GM18519 (cell line): ENCODE results near the gene PRDM12.

Source experiments
- ATAC-seq: cut with Tn5 transposase; IDR thresholded peaks from one replicate; pipeline ENCODE4 v1.9.1; 2021; ENCODE audit warnings: mild to moderate bottlenecking, moderate library complexity; ENCODE audit not compliant: unreplicated experiment, low FRiP score

The PRDM12 gene

DNA sequence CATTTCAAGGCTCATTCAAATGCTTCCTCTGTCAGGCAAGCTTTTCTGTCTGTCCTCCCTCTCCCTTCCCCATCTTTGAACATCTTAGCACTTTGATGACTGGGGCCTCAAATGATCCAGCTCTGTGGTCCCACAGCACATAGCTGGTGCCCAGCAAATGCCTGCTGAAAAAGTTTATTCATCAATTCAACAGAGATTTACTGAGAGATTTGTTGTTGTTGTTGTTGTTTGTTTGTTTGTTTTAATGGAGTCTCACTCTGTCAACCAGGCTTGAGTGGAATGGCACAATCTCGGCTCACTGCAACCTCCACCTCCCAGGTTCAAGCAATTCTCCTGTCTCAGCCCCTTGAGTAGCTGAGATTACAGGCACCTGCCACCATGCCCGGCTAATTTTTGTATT lies 23.2 kb downstream of the PRDM12 start:
- ATAC-seq: no peak

DNA sequence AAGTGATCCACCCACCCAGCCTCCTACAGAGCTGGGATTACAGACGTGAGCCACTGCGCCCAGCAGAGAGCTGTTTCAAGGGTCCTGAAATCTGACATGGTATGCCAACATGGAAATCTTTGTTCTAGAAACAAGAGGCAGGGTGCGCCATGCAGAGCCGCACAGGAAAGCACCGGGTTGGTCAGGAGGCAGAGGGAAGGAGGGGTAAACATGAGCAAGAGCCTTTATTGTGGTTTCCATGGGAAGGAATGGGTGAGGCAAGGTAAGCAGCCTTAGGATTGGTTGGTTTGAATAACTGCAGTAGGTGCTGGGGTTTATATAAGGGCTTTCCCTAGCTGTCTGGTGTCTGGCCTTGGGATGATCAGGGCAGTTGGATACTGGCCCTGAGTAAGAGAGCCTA lies 23.7 kb downstream of the PRDM12 start:
- no peak for ATAC-seq

DNA sequence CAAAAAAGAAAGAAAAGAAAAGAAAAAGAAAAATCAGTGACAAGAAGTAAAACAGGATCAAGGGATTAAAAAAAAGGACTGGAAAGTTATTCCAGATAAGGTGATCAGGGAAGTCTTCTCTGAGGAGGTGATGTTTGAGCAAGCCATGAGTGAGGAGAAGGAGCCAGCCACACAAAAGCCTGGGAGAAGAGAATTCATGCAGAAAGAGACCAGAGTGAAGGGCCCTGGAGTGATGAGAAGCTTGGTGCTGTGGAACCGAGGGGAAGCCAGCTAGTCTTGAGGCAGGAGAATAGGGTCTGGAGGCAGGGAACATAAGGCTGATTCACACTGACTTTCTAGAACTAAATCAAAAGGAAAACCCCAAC lies 25.2 kb downstream of the PRDM12 start:
- ATAC-seq: no peak

DNA sequence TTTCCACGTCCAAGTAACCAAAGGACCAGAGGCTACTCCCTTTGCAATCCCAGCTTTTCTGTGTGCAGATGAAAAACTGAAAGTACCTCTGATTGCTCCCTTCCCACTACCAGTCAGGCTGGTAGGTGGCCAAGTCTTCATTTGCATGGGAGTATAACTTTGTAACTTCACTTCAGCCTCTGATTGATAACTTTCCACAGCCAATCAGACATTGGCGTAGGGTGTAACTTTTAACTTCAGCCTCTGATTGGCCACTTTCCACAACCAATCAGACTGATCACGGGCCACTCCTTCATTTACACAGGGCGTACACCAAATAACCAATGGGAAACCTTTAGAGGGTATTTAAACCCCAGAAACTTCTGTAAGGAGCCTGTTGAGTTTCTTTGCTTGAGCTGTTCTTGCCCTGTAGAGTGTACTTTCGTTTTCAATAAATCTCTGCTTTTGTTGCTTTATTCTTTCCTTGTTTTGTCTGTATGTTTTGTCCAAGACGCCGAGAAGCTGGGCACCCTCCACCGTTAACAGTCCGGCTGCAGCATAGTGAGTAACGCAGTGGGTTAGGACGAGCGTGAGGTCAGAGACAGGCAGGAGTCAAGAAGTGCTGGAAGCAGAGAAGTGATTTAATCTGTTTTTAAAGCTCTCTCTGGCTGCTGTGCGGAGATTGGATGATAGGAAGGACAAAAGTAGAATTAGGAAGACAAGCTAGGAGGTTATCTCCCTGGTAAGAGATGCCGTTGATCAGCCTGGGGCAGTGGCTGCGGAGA lies 25.7 kb downstream of the PRDM12 start:
- ATAC-seq: no peak

DNA sequence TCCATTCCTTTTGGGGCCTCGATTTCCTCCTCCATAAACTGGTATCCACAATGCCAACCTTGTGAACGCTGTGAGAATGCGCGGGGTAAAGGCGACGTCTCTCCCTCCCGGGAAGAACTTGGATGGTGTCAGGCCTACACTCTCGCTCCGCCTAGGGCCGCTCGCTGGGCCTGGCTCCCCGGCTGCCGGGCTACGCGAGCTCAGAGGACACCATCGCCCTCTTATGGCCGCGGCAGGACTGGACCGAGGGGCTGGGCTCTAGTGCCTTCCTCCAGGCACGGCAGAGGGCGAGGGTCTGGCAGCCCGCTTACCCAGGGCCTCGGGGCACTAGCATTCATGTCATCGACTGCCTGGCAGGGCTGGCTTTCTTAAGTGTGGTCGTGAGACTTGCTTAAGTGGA lies 27.9 kb downstream of the PRDM12 start:
- ATAC-seq: no peak

DNA sequence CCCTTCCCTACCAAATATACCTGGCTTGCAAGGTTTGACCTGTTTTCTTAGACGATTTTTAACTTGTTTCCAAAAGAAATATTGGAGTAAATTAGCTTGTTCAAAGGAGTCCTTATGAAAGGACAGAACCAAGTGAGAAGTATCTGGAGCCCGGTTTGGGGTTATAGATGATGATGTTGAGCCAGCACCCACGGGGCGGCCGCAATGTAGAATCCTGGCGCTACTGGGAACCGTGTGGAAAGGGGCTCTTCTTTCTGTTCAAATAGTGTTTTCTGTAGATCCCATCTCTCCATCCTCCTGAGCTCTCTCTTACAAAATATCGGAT lies 28.7 kb downstream of the PRDM12 start:
- ATAC-seq: no peak

DNA sequence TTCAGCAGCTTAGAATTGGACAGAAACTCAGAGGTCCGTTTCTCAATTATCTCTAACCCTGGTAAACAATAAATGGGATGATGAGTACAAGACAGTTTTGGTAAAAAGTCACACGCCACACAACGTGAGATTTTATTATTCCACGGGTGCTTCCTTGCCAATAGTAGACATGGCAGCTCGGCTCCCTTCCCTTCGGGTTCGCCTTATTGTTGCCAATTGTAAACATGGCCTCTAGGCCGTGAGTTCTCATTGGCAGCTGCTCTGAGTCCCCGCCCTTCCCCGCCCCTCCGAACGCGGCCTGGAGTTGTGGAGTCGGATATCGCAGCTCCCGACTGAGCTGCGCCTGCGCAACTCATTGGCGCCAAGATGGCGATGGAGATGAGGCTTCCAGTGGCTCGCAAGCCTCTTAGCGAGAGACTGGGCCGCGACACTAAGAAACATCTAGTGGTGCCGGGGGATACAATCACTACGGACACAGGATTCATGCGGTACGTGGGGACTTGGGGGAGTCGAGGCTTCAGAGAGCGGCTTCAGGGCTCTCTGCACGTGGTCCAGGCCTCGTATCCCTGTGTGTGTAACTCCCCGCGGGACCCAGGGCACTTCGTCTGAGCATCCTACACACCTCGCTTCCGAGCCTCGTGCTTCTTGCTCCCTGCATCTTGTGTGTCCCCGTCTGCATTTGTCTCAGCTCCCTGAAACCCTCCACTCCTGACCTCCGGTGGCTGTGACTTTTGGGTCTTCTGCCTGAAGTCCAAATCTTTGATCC lies 29.2 kb downstream of the PRDM12 start, which contains the start of gene EXOSC2:
Gene EXOSC2, plus strand, starts transcription at position 355 of the 766 bp plus-strand sequence. Its CDS starts 12 bp downstream, at position 367.
- ATAC-seq: peak; percentile 70

DNA sequence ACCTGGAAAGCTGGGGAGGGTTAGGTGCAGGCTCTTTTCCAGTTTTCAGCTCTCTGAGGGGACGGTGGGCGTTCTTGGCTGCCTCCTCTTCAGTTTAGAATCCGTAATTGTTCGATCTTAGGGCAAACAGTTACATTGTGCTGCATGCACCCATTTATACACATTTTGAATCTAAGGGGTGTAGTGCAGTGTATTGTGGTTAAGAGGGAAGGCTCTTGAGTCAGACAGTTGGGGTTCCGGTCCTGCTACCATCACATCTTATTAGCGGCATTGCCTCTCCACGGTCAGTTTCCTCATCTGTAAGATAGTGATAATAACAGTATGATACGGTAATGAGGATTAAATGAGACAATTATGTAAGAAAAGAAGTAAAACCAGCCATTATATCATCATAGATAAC lies 29.8 kb downstream of the PRDM12 start:
- ATAC-seq: no peak

DNA sequence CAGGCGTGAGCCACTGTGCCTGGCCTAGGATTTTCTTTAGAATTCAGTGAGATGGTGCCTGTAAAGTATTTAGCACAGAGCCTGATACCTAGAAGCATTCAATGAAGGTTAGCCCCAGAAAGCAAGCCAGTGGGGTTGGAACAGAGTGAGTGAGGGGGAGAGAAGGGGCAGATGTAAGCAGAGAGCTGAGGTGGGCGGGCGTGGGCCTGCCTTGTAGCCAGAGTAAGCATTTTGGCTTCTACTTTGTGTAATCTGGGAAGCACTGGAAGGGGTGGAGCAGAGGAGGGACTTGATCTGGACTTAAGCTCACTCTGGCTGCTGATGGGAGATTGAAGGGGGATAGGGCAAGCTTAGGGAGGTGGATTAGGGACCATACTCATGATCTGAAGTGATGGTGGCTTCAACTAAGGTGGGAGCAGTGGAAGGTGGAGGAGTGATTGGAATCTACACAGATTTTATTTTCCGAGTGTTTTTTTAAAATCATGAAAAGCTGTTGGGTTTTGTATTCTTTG lies 31.8 kb downstream of the PRDM12 start:
- no peak for ATAC-seq

DNA sequence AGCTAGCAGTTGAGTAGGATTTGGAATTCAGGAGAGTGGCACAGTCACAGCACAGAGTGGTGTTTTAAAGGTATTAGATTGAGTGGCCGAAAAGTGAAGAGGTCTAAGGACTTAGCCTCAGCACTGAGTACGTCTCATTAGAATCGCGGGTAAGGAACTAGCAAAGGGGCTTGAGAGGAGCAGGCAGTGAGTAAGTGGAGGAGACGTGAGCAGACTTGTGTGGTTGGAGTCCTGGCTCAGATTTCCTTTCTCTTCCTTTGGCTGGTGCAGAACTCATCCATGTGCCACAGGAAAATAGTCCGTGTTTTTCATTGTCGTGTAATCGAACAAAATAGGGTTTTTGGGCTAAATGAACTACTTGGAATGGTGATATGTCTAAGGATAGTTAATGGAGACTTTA lies 32.6 kb downstream of the PRDM12 start:
- no peak for ATAC-seq

DNA sequence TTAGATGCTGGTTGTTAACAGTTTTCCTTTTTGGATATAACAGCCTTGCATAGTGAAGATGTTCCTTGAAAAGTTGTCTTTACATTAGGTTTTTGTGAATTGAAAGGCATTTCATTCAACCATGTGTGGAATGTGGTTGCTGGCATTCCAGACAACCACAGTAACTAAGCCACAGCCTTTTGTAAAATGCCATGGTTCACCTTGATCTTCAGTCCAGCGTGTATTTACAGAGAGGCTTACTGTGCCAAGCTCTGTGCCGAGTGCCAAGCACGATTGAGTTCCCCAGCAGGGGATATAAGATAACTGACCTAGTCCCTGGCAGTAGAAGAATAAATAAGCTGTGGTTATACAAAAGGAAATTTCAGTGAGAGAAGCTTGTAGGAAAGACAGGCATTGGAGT lies 34.1 kb downstream of the PRDM12 start:
- no peak for ATAC-seq

DNA sequence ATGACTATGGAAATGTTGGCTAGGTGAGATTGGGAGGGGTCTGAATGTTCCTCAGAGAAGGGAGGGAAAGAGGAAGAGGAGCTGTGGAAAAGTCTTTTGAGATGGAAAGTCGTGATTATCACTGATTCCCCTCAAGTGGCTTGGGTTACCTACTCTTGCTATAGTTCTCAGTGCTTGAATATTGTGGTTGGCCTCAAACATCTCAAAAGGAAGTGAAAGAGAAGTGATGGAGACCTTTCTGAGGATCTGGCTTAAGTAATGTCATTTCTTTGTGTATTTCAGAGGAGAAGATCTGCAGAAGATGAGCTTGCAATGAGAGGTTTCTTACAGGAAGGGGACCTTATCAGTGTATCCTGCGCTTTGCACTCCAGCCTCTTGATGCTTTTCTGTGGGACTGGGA lies 34.7 kb downstream of the PRDM12 start:
- ATAC-seq: no peak

DNA sequence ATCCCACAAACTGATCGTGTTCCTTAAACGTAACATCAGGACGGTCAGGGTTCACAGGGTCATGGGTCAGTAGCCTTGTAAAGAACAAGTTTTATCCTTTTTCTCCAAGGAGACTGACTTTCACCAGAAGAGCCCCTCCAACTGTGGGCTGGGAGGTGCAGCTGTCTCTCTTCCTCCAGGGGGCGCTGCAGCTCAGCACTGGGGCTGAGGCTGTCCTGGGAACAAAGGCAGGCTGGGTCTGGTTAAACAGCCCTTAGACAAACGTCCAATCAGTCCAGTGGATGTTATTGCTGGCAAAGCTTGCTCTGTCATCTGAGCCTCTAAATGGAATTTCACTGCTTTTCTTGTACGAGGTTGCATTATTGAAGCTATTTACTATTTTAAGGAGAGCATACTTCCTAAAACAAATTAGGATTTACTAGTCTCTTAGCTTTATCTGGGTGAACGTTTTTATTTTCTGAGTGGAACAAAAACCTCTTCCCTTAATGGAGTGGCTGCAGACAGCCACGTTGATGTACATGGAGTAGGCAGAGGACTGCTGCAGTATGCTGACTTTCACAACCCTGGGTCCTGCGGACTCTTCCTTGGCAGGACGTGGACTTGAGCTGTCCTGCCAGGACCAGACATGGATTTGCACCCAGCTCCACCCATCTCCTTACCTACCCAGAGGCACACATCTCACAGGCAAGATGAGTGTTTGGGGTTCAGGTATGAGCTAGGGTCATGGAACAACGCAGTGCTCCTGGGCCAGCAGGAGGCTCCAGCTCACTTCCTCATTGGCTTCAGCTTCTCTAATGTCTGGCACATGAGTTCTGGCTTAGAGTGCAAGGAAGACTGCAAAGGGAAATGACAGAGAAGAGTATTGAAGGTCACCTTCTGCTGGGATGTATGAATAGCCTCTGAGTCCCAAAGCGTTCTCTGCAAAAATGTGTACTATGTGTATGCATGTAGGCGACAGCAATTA lies 36.9 kb downstream of the PRDM12 start:
- ATAC-seq: no peak

DNA sequence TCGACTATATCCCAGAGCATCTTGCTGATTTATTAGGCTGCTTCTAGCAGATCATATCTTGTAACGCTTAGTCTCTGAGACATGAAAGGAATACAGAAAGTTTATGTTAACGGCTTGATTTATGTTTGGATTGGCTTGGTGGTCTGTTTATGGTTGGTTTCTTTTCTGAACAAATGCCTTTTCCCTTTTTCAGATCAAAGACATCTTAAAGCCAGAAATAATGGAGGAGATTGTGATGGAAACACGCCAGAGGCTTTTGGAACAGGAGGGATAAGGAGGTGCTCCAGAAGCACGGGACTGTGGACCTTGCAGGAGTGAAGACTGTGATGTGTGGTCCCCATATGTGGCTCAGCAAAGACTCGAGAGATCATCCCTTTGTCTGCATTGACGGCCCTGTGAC lies 39.1 kb downstream of the PRDM12 start:
- no peak for ATAC-seq

DNA sequence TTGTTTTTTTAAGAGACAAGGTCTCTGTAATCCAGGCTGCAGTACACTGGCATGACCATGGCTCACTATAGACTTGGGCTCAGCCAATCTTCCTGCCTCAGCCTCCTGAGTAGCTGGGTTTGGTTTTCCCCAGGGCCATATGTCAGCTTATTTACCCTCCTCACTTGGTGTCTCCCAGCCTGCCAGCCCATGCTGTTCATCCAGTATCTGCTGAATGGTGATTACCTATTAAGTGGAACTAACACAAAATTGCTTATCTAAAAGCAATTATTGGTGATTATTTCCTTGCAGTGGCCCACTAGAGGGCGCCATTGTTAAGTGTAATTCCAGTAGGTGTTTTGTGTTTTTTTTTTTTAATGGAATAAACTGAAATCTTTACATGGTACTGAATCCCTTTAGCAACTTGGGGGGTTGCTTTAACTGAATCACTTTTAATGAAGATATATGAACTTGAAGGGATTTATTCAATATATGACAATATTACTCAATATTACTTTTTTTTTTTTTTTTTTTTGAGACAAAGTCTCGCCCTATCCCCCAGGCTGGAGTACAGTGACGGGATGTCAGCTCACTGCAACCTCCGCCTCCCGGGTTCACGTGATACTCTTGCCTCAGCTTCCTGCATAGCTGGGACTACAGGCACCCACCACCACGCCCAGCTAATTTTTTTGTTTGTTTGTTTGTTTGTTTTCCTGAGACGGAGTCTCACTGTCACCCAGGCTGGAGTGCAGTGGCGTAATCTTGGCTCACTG lies 43.0 kb downstream of the PRDM12 start:
- ATAC-seq: no peak

DNA sequence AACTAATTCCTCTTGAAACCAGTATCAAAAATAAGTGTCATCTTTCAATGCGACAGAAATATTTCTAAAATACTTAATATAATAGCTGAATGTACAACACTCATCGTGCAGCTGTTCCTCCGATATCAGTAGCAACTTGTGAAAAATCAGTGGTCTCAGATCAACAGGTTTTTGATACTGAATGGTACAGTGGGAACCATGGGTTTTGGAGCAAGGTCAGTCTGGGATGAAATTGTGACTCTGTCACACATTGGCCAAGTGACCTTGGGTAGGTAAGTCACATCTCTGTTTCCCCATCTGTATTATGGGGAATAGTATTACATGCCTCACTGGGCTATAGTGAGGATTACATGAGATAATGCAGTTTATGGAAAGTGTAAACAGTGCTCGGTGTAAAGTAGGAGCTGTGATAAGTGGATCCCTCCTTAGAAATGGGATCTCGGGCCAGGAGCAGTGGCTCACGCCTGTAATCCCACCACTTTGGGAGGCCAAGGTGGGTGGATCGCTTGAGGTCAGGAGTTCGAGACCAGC lies 46.5 kb downstream of the PRDM12 start:
- ATAC-seq: no peak

DNA sequence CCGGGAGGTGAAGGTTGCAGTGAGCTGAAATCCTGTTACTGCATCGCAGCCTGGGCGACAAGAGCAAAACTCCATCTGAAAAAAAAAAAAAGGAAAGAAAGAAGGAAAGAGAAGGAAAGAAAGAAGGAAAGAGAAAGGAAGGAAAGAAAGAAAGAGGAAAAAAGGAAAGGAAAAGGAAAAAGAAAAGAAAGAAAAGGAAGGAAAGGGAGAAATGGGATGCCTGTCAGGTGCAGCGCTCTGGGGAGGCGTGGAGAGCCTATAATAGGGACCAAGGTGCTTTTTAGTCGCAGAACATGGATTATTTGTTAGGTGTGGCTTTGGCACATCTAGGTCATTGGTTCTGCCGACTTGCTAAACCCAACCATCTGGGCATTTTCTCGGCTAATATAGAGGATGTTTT lies 47.1 kb downstream of the PRDM12 start:
- no peak for ATAC-seq

DNA sequence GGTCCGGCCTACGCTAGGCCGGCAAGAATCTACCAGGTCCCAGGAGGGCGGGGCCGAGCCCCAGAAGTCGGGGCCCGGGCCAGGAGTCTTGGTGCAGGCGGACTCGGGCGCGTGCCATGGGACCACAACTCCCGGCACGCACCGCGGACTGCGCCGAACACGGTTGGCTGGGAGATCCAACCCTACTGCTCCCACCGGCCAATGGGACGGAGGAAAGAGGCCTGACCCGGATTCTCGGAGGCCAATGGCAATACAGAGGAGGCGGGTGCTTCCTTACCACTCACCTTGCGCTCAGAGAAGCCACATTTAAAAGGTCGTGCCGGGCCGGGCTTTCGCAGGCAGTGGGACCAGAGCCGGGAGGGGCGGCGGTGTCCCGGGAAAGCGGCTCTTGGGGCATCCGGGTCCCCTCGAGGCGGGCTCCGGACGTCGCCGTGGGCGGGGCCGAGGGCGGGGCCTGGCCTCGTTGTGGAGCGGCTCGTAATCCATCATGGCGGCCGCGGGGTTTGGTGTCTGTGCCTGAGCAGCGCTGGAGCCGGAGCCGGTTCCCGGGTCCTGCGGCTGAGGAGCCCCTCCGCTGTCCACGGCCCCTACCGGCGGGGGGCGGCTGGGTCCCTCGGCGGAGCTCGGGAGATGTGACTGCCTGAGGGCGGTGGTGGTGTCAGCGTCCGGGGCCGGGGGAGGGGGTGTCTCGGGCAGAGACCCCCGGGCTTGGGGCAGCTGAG lies 48.3 kb downstream of the PRDM12 start:
- peak; percentile 87 for ATAC-seq

DNA sequence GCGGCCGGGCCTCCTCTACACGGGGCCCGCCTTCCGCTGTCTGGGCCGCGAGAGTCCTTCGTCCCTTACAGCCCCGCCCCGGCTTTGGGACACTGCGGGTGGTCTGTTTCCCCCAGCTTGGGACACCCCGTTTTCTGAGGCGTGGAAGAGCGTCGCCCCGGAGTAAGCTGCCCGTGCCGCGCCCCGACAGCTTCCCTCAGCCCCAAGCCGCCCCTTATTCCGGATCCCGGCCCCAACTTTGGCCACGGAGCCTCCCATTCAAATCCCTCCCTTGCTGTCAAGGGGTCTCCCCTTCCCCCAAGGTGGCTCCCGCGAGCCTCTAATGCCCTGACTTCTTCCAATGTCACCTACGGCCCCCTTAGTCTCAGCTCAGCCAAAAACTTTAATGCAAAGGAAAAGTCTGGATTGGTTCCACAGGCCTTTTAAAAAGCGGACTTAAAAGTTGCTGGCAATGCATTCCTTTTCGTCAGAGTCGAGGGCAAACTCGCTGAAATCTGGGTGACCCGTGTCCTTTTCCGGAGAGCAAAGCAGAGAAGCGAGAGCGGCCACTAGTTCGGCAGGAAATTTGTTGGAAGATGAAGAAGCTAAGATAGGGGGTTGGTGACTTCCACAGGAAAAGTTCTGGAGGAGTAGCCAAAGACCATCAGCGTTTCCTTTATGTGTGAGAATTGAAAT lies 49.0 kb downstream of the PRDM12 start:
- ATAC-seq: no peak
